ENCODE measurements around the gene TYW1B. TPM values are rescaled to one million over a fixed set of nuclear protein-coding genes. Genes with fewer than 3 reads are reported as not detected.
"Not testable (repeated sequence)": the region's sequence is repeated elsewhere in the genome, so short reads cannot be mapped to it uniquely, and the experiment has no call there.

The TYW1B gene
- total RNA-seq, 1 experiment from 2014 or later, result 5.5 TPM

DNA sequence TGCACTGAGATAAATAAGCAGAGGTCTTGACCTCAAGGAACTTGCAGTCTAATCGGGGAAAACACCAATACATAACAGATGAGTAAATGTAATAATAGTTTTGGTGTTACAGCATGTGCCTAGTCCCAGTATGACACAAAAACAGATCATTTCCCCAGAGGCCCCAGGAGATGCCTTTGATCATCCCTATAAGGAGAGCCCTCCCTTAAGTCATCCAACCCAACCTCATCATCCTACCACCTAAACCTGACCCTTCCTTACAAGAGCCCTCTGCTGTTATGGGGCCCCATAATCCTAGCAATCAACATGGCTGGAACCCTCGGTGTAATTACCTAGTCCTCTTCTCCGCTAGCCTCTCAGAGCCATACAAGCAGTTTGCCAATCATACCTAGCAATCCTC lies 116.1 kb downstream of the TYW1B start:
- H4K91ac ChIP-seq (ENCODE audit: insufficient read length, low read depth, low read length); H3K4me3 Mint-ChIP-seq; H3K23ac ChIP-seq (ENCODE audit: insufficient read length, low read depth, low read length); H3K79me1 ChIP-seq (ENCODE audit: insufficient read depth, low read depth, low read length, poor library complexity, severe bottlenecking); H2BK15ac ChIP-seq (ENCODE audit: low read depth, low read length); H4K5ac ChIP-seq (ENCODE audit: insufficient read length, low read depth, low read length); H2BK20ac ChIP-seq (ENCODE audit: low read depth, low read length, poor library complexity, severe bottlenecking); H4K8ac ChIP-seq (replicated peaks; ENCODE audit: insufficient read length, low read depth, low read length); H3K9ac ChIP-seq (ENCODE audit: extremely low read depth, insufficient read length, low read length); H2AFZ ChIP-seq (ENCODE audit: low read length); H3K27me3 Mint-ChIP-seq (ENCODE audit: low read depth); H3K4ac ChIP-seq (ENCODE audit: low read depth, low read length); H2BK12ac ChIP-seq (ENCODE audit: insufficient read length, low read depth, low read length); H3K79me2 ChIP-seq (ENCODE audit: insufficient read depth, low read length); H3K4me2 ChIP-seq (ENCODE audit: insufficient read depth, insufficient read length, low read length); H3K9me3 Mint-ChIP-seq; H3K18ac ChIP-seq (ENCODE audit: insufficient read length, low read depth, low read length); H3K14ac ChIP-seq (ENCODE audit: insufficient read depth, low read length); H3T11ph ChIP-seq (ENCODE audit: low read length); DNase-seq; H3K23me2 ChIP-seq (ENCODE audit: insufficient read length, low read depth, low read length, poor library complexity, severe bottlenecking); H4K20me1 ChIP-seq (ENCODE audit: control insufficient read depth, insufficient read depth, insufficient read length); H2BK5ac ChIP-seq (ENCODE audit: insufficient read length, low read length); H3K27me3 ChIP-seq (ENCODE audit: insufficient read depth, low read length); H3K56ac ChIP-seq (ENCODE audit: insufficient read length, low read depth, low read length); H3K9me3 ChIP-seq (ENCODE audit: control insufficient read depth, low read depth, low read length); H2AK5ac ChIP-seq (ENCODE audit: insufficient read length, low read length); H3K4me1 ChIP-seq (ENCODE audit: insufficient read depth, low read length); H2BK120ac ChIP-seq (ENCODE audit: low read depth, low read length, poor library complexity, severe bottlenecking); H3K27ac ChIP-seq (ENCODE audit: insufficient read length, low read depth, low read length): not testable (repeated sequence)
- peaks cover 13 to 38% (median 25%) of the 10 kb centered on the region in 3 experiments for H3K36me3 Mint-ChIP-seq (ENCODE audit: insufficient read depth in 1 of 3, low read depth in 3 of 3)
- peaks cover 25 to 30% of the 10 kb centered on the region in 2 experiments for H3K4me1 Mint-ChIP-seq
- peak overlapping the region in 1 of 3 experiments; percentile 94; a peak in 2 of 7 replicates for H3K27ac Mint-ChIP-seq
- WGBS (ENCODE audit: extremely low coverage, insufficient read length, low lambda C conversion rate), result no CpG with 5 or more reads among the region's 3 CpGs

All from H9 (cell line).